Measurements from ENCODE around the gene RNU2-1. TPM values are rescaled to one million over a fixed set of nuclear protein-coding genes. Genes with fewer than 3 reads are reported as not detected.

RNU2-1 gene
- total and polyA plus RNA-seq, 2 of the 13 experiments (the other 11 are each of a cell fraction or from before 2014, with no cell fraction given) = not detected

GRCh38 chr17:43216762-43217613 lies 16.8 kb downstream of the RNU2-1 start (continued):
- TF ChIP-seq ARID4A (CRISPR knock-in tag; IDR thresholded peaks at IDR 0.05; ENCODE audit: borderline replicate concordance) (peak; percentile 73; the same call in 1 of the 2 replicates), SNAPC5 (CRISPR knock-in tag; IDR thresholded peaks at IDR 0.05; ENCODE audit: borderline replicate concordance) (no peak), ZFP36 (IDR thresholded peaks at IDR 0.05; ENCODE audit: borderline replicate concordance, low read depth, low read length, partially characterized antibody) (no peak), ERF (CRISPR knock-in tag; IDR thresholded peaks at IDR 0.05) (peak; percentile 80), AKAP8 (CRISPR knock-in tag; IDR thresholded peaks at IDR 0.05) (peak; percentile 66; the same call in 1 of the 2 replicates), SMAD9 (CRISPR knock-in tag; IDR thresholded peaks at IDR 0.05) (no peak), DRAP1 (CRISPR knock-in tag; IDR thresholded peaks at IDR 0.05) (peak; percentile 69), FOXM1 (CRISPR knock-in tag; IDR thresholded peaks at IDR 0.05) (no peak), SKI (IDR thresholded peaks at IDR 0.05; ENCODE audit: partially characterized antibody) (peak; percentile 57), ZNF317 (CRISPR knock-in tag; IDR thresholded peaks at IDR 0.05) (0 out of 2 replicates have a peak, but pooled peaks have one; percentile 4), ZNF138 (CRISPR knock-in tag; IDR thresholded peaks at IDR 0.05; ENCODE audit: low read depth) (0 out of 2 replicates have a peak, but pooled peaks have one; percentile 58), PLSCR1 (CRISPR knock-in tag; IDR thresholded peaks at IDR 0.05; ENCODE audit: borderline replicate concordance) (no peak), PCBP2 (optimal IDR thresholded peaks at IDR 0.05; ENCODE audit: low read depth, low read length, poor library complexity, severe bottlenecking) (no peak), FOSL2 (CRISPR knock-in tag; IDR thresholded peaks at IDR 0.05) (peak; percentile 31), ZNF747 (CRISPR knock-in tag; IDR thresholded peaks at IDR 0.05; ENCODE audit: borderline replicate concordance) (peak; percentile 55; the same call in 1 of the 2 replicates), ATF7-NPFF (CRISPR knock-in tag; IDR thresholded peaks at IDR 0.05; ENCODE audit: low read depth) (0 out of 2 replicates have a peak, but pooled peaks have one; percentile 22), TFE3 (CRISPR knock-in tag; IDR thresholded peaks at IDR 0.05) (peak; percentile 73; the same call in 1 of the 2 replicates), ZNF180 (CRISPR knock-in tag; IDR thresholded peaks at IDR 0.05; ENCODE audit: borderline replicate concordance, low read depth) (no peak), KLF15 (CRISPR knock-in tag; IDR thresholded peaks at IDR 0.05; ENCODE audit: borderline replicate concordance) (0 out of 2 replicates have a peak, but pooled peaks have one; percentile 36), CBFB (CRISPR knock-in tag; IDR thresholded peaks at IDR 0.05) (peak; percentile 25; the same call in 1 of the 2 replicates), CENPBD1 (CRISPR knock-in tag; IDR thresholded peaks at IDR 0.05; ENCODE audit: borderline replicate concordance, low read depth) (no peak)
